Activated CD4-positive, alpha-beta T cell treated with anti-CD3 and anti-CD28 coated beads, Interleukin-2, amount 50 U/mL, for 24 hours (primary cell): ENCODE measurements around the gene C6orf136.

Experiments used
- DNase-seq, 2 donors: peaks; one replicate each; pipeline ENCODE4 v3.0.0-alpha.2; 2020; ENCODE audit warnings: low read depth in 1 of 2, low spot score in 1 of 2

Gene C6orf136, protein sequence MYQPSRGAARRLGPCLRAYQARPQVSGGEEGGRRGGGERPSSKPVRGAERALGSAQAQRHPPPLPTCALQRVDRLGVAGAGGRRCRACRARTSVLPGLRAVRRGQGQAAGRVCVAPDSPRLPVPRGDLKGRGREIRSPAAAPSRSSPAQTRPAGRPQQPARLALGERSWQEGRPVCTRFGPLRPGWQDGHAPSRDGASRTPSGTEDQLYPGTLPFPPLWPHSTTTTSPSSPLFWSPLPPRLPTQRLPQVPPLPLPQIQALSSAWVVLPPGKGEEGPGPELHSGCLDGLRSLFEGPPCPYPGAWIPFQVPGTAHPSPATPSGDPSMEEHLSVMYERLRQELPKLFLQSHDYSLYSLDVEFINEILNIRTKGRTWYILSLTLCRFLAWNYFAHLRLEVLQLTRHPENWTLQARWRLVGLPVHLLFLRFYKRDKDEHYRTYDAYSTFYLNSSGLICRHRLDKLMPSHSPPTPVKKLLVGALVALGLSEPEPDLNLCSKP

GRCh38 chr6:30646450-30647241 is at the start of gene C6orf136:
Gene C6orf136, plus strand, starts transcription at chr6:30647133. Its CDS starts 99 bp downstream, at chr6:30647232.
- peak; percentile 84 to 86 for DNase-seq

DNA sequence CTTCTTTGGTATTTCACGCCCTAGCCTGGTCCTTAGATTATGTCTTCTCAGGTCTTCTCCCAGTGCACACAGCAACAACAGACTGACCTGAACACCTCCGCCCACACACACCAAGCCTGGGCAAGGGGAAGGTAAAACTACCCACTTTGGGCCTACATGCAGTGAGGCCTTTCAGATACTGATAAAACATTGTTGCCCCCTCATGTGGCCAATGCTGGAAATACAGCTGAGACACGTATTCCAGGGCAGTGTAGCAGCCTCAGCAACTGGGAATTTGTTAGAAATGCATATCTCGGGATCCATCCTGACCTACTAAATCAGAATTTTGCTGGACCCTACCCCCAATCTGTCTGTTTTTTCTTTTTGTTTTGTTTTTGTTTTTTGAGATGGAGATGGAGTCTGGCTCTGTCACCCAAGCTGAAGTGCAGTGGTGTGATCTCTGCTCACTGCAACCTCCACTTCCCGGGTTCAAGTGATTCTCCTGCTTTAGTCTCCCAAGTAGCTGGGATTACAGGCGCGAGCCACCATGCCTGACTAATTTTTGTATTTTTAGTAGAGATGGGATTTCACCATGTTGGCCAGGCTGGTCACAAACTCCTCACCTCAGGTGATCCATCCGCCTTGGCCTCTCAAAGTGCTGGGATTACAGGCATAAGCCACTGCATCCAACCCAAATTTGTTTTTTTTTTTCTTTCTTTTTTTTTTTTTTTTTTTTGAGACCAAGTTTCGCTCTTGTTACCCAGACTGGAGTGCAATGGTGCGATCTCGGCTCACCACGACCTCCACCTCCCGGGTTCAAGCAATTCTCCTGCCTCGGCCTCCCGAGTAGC is 49.4 kb upstream of the C6orf136 start:
- peak; percentile 65 to 72 for DNase-seq

- no peak for DNase-seq
These were observed 47.9 kb upstream of the C6orf136 start for GRCh38 chr6:30598912-30599624.

DNA sequence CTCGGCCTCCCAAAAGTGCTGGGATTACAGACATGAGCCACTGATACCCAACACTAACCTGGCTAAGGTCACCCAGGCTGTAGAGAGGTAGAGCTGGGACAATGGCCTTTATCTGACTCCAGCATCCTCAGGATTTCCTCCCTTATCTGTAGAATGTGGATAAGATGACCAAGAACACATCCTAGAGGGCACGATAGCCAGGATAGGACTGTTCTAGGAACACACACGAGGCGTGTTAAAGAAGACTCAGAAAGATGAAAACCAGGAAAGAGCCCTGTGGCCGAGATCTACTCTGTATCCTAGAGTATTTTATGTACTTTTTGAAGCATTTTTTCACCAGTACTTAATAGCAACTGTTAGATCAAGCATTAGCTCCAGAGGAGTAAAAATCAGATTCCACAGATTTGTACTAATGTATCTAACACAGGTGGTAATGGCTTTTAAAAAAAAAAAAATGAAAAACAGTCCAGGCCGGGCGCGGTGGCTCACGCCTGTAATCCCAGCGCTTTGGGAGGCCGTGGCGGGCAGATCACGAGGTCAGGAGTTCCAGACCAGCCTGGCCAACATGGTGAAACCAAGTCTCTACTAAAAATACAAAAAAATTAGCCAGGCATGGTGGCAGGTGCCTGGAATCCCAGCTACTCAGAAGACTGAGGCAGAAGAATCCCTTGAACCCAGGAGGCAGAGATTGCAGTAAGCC is 47.2 kb upstream of the C6orf136 start:
- no peak for DNase-seq

DNA sequence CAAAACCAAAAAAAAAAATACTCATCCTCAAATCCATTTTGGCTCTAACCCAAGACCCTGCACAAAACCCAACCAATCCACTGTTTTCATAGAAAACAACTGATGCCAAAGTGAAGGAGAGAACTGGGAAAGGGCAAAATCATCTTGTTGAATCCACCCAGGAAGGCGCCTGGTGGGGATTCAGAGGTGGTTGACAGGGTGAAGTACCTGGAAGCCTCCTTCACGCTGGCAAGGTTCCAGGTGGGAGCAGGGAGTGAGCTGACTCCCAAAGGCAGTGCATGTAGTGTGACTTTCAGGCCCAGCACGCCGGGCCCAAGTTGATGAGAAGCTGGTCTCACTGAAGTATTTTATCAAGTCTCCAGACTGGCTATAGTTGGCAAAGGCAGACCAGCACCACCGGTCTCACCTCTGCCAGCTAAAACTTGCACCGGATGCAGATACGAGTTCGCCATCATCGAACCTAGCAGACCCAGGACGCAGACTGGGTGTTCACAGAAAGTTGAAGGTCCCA is 46.4 kb upstream of the C6orf136 start:
- DNase-seq, result no peak

DNA sequence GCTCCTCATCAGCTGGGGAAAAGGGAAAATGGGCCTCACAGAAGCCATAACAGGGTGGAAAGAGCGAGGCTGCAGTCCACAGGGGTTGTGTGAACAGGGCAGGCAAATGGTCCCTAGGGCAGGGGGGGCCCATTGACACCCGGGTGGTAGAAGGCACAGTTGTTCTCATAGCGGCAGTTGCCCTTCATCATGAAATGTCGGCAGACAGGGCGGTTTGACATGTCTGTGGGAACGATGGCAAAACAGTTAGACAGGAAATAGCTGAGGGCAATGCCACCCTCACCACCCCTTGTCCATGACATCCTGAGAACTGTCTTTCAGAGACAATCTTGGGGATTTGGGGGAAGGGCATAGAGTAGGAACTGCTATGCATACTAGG is 45.5 kb upstream of the C6orf136 start:
- DNase-seq, result no peak

- DNase-seq, result no peak
These were observed 44.9 kb upstream of the C6orf136 start for GRCh38 chr6:30601815-30602641.

GRCh38 chr6:30603961-30604360 is 43.0 kb upstream of the C6orf136 start:
- no peak for DNase-seq

DNA sequence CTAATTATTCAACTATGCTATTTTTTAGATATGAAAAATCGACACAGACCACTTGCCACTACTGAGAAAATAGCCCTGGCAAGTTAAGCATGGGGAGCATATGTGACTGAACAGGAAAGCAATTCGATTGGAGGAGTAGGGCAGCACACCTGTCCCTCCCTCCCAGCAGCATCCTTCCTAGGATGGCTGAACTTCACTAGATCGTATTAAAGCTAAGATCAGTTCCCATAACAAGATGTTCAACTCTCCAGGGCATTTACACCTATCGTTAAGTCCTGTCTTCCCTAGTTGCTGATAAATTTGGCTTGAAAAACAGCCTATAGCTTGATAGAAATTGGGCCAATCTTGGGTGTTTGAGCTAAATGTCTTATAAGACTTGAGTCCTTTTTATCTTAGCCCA is 36.9 kb upstream of the C6orf136 start:
- DNase-seq, result no peak

GRCh38 chr6:30611150-30611855 is 35.6 kb upstream of the C6orf136 start:
- DNase-seq, result no peak

DNA sequence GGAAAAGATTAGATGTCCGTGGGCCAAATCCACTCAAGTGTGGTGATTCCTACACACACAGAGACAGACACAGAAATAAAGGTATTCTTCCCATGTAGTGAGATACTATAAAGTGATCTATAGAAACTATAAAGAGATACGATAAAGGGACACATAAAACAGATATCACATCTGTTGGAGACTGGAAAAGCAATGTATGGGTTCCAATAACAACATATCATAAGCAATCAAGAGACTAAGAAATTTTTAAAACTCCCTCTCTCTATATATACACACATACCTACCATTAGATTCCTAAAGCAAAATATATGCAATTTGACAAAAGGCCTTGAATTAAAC is 35.1 kb upstream of the C6orf136 start:
- no peak for DNase-seq

- DNase-seq, result no peak
These were observed 34.7 kb upstream of the C6orf136 start for GRCh38 chr6:30612213-30612612.

- no peak for DNase-seq
These were observed 34.2 kb upstream of the C6orf136 start for GRCh38 chr6:30612687-30613248.

DNA sequence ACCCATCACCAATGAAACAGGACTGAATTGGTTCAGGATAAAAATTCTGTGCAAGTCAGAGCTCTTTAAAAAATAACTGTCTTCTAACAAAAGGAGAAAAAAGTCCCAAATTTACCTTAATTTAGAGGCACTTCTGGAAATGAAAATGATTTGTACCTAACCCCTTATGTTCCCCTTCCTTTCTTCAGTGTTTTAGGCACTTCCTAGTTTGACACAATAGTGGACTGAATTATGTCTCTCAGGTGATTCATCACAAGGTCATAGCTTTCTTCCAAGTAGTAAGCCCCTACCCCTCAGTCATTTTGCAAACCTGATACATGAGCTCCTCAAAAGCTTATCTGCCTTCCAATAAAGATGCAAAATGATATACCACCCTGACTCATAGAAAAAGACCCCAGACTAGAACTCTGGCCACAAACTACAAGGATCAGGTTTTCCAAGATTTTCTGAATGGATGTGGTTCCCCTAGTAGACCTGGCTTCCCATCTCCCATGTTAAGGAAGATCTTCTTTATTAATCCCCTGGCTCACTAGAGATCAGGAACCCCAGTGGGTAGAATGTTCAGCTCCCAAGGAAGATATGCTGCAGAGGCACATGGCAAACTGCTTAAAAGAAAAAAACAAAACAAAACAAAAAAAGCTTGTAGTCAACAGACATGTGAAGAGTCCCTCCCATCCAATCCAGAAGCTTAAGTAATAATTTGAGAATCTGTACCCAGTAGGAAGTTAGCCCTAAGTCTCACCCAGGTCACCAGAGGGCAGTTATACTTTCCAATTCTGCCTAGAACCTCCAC is 33.5 kb upstream of the C6orf136 start:
- no peak for DNase-seq

DNA sequence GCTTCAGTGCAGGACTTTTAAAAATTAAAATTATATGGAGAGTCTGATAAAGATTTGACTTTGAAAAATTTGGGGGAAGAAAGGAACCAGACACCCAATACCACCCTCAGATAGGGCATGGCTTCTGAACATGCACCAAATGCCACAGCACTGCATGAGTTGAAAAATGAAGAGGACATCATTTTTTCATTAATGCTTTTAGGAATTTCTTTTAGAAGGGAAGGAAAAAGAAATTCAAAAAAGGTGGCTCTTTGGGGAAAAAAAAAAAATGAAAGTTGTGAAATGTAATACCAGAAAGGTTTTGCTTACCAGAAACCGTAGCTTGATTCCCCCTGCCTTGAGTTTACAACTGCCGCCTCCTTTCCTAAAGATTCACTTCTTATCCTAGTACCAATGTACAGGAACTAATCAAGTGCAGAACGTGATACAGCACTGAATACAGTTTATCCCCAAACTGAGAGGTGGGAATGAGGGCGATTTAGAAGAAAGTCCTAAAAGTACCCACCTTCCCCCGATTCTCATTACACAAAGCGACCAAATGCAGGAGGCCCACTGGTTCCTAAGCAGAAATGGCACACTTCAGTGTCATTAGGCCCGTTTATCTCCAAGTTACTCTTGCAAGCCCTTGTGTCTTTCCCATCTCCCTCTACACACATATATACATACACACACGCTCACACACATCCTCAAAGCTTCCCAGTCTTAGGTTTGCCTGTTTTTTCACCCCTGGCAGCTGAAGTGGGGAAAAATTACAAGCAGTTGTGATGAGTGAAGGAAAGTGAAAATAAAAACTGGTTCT is 32.7 kb upstream of the C6orf136 start:
- no peak for DNase-seq

- DNase-seq, result peak; percentile 43 to 86
These were observed 32.1 kb upstream of the C6orf136 start for GRCh38 chr6:30614843-30615218.
